Naive B cell (primary cell): Measurements from ENCODE around the gene LDLRAD3. TPM values are rescaled to one million over a fixed set of nuclear protein-coding genes. Genes with fewer than 3 reads are reported as not detected.

Experiments
- ATAC-seq, 2 donors: fragments of 150-1000 bp; cut with Tn5 transposase; 2 replicates each; pipeline ENCODE4 v1.10.0; 2021; ENCODE audit warnings: low read depth in 2 of 2, mild to moderate bottlenecking in 2 of 2, moderate library complexity in 2 of 2
- DNase-seq: peaks from one replicate; pipeline ENCODE4 v3.0.0; 2022
- H3K27ac Mint-ChIP-seq, 6 donors: one replicate each; pipeline ENCODE4 v1.8.0; 2020 to 2022; ENCODE audit warnings: mild to moderate bottlenecking in 6 of 6, mixed read lengths in 6 of 6, moderate library complexity in 5 of 6, inconsistent platforms in 2 of 6
- H3K27me3 Mint-ChIP-seq, 3 donors: one replicate each; pipeline ENCODE4 v1.8.0; 2021 to 2022; ENCODE audit warnings: mixed read lengths in 3 of 3, mild to moderate bottlenecking in 1 of 3
- H3K36me3 Mint-ChIP-seq, 2 donors: one replicate each; pipeline ENCODE4 v1.8.0; 2020 to 2022; ENCODE audit warnings: mixed read lengths in 2 of 2, inconsistent platforms in 1 of 2, mild to moderate bottlenecking in 1 of 2
- H3K4me1 Mint-ChIP-seq, 3 donors: one replicate each; pipeline ENCODE4 v1.8.0; 2020 to 2022; ENCODE audit warnings: mixed read lengths in 3 of 3, inconsistent platforms in 1 of 3, mild to moderate bottlenecking in 1 of 3, moderate library complexity in 1 of 3
- H3K4me3 Mint-ChIP-seq, 8 donors: one replicate each; pipeline ENCODE4 v1.8.0; 2020 to 2022; ENCODE audit warnings: mild to moderate bottlenecking in 8 of 8, mixed read lengths in 8 of 8, moderate library complexity in 8 of 8, inconsistent platforms in 2 of 8
- H3K9me3 Mint-ChIP-seq, 7 donors: one replicate each; pipeline ENCODE4 v1.8.0; 2020 to 2022; ENCODE audit warnings: mixed read lengths in 7 of 7, mild to moderate bottlenecking in 5 of 7, inconsistent platforms in 2 of 7, moderate library complexity in 1 of 7
- polyA plus RNA-seq, 6 donors: library from polyadenylated mRNA; unstranded; fragments of 300-500 nt; fragmentation: Illumina TruSeq; gene quantifications; one replicate each; pipeline ENCODE4 v1.2.3, GENCODE V29; 2021; ENCODE audit warnings: low read depth in 6 of 6

The LDLRAD3 gene
- polyA plus RNA-seq, 6 donors from 2014 or later, result 0.17 to 0.27 TPM; not detected in 4

DNA sequence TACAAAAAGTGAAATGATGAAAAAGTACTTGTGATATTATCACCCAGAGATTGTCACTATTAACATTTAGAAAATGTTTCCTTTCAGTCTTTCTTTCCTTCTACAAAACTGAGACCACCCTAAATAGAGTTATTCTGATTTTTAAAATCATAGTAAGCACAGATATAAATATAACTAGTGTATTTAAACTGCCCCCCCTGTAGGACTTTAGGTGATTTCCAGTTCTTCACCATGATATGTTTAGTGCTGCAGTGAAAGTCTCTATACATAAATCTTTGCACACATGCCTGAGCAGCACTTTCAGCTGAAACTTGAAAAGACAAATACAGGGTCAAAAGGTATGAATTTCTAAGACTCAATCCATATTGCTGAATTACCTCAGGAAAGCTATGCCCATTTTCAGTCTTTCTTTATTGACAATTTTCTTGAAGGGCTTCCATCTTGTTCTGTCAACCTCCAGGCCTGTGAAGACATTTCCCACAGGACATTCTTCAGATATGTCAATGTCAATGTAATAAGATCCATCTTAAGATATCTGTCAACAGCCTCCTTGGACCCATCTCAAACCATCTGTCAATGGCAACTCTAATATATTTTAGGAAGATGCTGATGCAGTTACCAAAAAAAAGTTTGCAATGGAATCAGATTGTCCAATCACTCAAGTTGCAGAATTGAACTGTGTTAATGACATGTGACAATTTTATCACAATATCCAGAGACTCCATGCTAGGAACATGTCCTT, 30.8 kb upstream of the LDLRAD3 start:
- peaks cover 0 to 3% (median 0%) of the 10 kb centered on the region in 7 donors for H3K9me3 Mint-ChIP-seq
- H3K27me3 Mint-ChIP-seq, result peaks cover 19 to 25% (median 22%) of the 10 kb centered on the region in 3 donors
- ATAC-seq (no peak), DNase-seq (no peak)
- no peak overlapping the region for H3K27ac Mint-ChIP-seq
- H3K36me3 Mint-ChIP-seq, result no peaks in the 10 kb centered on the region
- H3K4me3 Mint-ChIP-seq, result no peak overlapping the region
- H3K4me1 Mint-ChIP-seq, result no peaks in the 10 kb centered on the region

DNA sequence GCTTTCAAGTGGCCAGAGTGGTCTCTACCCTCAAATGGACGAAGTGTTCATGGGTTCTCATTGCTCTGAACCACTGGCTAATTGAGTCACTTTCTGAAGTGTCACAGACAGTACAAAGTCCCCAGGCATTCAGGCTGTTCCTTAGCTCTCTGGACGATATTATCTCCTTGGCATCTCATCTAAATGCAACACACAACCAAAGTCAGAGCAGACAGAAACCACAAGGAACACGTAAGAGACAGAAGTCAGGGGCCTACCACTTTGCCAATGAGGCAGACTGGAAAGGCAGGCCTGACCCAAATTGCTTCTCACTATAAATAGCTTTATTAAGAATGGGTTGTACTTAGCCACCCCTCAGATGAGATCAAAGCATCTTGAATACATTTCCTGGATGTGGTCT, 29.0 kb upstream of the LDLRAD3 start:
- Mint-ChIP-seq H3K4me1 (no peaks in the 10 kb centered on the region), H3K4me3 (no peak overlapping the region), H3K27me3 (peaks cover 24 to 33% (median 25%) of the 10 kb centered on the region in 3 donors), H3K27ac (no peak overlapping the region), H3K9me3 (peaks cover 0 to 3% (median 0%) of the 10 kb centered on the region in 7 donors), H3K36me3 (no peaks in the 10 kb centered on the region)
- ATAC-seq (no peak), DNase-seq (no peak)

DNA sequence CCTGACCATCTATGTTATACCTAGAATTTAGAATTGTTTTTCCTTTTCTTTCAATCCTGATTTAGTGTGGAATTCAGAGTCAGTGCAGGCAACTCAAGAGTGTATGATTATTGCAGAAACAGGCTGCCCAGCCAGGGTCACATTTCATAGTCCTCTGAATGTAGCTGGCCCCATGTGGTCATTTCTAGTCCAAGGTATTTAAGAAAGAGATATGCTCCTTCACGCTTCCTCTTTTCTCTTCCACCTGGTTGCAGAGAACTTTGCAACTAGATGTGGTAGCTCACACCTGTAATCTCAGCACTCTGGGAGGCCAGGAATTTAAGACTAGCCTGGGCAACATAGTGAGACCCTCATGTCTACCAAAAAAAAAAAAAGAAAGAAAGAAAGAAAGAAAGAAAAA, 27.6 kb upstream of the LDLRAD3 start:
- Mint-ChIP-seq H3K27ac (no peak overlapping the region), H3K4me3 (no peak overlapping the region), H3K36me3 (no peaks in the 10 kb centered on the region), H3K4me1 (no peaks in the 10 kb centered on the region), H3K9me3 (no peaks in the 10 kb centered on the region), H3K27me3 (peaks cover 19 to 33% (median 25%) of the 10 kb centered on the region in 3 donors)
- DNase-seq (no peak), ATAC-seq (no peak)

DNA sequence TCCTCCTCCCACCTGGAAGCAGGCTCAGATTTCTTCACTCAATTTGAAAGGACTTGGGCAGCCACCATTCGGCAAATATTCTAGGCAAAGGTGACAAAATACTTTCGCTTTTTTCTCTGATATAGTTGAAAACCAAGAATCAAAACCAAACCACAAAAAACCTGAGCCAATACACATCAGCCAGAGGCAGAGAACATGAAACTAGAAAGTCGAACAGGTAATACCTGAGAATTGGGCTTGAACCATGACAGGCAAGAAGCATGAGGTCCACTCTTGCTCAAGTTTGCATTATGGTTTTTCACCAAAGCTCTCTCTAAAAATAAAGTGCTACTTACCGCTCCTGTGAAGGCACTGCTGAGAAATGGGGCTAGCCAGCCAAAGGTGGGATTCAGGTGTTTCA, 26.2 kb upstream of the LDLRAD3 start:
- Mint-ChIP-seq H3K36me3 (no peaks in the 10 kb centered on the region), H3K4me1 (no peaks in the 10 kb centered on the region), H3K27me3 (peaks cover 16 to 36% (median 33%) of the 10 kb centered on the region in 3 donors), H3K9me3 (peaks cover 0 to 1% (median 0%) of the 10 kb centered on the region in 7 donors), H3K27ac (peak overlapping the region in 1 of 6 donors; percentile 19), H3K4me3 (no peak overlapping the region)
- DNase-seq (no peak), ATAC-seq (no peak)

DNA sequence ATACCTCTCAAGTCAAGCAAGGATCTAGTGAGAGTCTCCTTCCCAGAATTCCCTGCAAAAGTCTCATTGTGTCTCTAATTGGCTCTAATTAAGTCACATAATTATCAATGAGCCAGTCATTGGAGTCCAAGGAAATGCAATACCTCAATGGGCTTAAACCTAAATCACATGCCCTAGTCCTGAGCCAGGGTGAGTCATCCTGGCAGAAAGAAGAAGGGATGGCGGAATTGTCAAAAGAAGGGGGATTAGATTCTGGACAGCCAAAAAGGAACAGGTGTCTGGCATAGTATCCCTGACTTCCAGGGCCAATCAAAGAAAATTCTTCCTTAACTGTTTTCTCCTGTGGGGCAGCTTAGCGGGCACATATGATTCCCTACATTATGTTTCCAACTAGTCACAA, 25.1 kb upstream of the LDLRAD3 start:
- Mint-ChIP-seq H3K4me1 (no peaks in the 10 kb centered on the region), H3K4me3 (no peak overlapping the region), H3K36me3 (no peaks in the 10 kb centered on the region), H3K27me3 (peaks cover 17 to 36% (median 33%) of the 10 kb centered on the region in 3 donors), H3K9me3 (peaks cover 0 to 1% (median 0%) of the 10 kb centered on the region in 7 donors), H3K27ac (no peak overlapping the region)
- no peak for ATAC-seq
- no peak for DNase-seq

DNA sequence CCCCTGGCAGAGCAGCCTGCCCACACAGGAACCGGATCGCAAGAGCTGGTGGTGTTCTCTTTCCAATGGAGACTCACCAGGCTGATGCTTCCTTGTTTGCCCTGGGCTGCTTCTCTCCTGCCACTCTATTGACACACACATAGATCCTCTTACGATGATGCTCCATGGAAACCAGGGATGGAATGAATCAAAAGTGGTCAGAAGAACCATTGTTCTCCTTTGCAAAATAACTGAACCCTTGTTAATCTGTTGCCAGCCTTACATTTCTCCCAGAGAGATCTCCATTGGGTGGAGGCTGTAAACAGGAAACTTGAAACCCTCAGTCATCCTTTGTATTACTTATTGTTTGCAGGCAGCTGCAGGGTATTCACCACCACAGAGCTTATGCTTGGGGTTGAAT, 24.6 kb upstream of the LDLRAD3 start:
- no peak for DNase-seq
- ATAC-seq, result no peak
- H3K27me3 Mint-ChIP-seq, result peaks cover 12 to 36% (median 28%) of the 10 kb centered on the region in 3 donors
- no peak overlapping the region for H3K4me3 Mint-ChIP-seq
- H3K9me3 Mint-ChIP-seq, result peaks cover 0 to 1% (median 0%) of the 10 kb centered on the region in 7 donors
- H3K4me1 Mint-ChIP-seq, result no peaks in the 10 kb centered on the region
- H3K36me3 Mint-ChIP-seq, result no peaks in the 10 kb centered on the region
- no peak overlapping the region for H3K27ac Mint-ChIP-seq

DNA sequence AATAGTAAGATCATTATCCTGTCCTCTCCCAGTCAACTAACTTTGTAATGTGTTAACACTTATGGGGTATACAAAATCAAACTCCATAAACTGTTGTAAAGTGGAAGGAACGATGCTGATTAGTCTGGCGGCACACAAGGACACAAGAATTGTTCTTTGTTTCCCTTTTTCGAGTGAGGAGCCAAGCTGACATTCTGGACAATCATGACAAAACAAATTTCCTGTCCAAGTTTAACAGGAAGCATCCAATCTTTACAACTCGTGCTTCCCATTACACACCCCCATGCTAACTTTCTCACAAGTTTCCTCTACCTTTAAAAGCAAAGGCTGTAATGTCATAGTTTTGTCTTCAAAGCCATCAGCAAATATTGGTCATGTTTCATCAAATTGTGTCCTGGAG, 20.4 kb upstream of the LDLRAD3 start:
- Mint-ChIP-seq H3K36me3 (no peaks in the 10 kb centered on the region), H3K27me3 (peaks cover 11 to 17% (median 15%) of the 10 kb centered on the region in 3 donors), H3K4me1 (no peaks in the 10 kb centered on the region), H3K9me3 (peaks cover 0 to 1% (median 0%) of the 10 kb centered on the region in 7 donors), H3K27ac (no peak overlapping the region), H3K4me3 (no peak overlapping the region)
- DNase-seq (no peak), ATAC-seq (no peak)

DNA sequence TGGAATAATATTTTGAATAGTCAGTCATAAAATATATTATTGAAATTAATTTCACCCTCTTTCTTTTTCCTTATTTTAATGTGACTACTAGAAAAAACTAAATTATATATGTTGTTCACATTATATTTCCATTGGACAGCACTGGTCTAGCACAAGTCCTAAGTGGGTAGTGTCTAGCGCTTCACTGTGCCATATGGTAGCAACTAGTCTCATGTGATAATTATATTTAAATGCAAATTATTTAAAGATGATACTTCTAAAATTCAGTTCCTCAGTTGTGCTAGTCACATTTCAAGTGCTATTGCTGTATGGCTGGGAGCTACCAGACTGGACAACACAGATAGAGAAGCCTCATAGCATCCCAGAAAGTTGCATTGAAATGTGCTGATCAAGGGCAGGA, 19.1 kb upstream of the LDLRAD3 start:
- H3K9me3 Mint-ChIP-seq, result peaks cover 0 to 6% (median 0%) of the 10 kb centered on the region in 7 donors
- DNase-seq (no peak), ATAC-seq (no peak)
- no peaks in the 10 kb centered on the region for H3K36me3 Mint-ChIP-seq
- H3K4me3 Mint-ChIP-seq, result no peak overlapping the region
- H3K27me3 Mint-ChIP-seq, result peaks cover 9 to 15% (median 11%) of the 10 kb centered on the region in 3 donors
- no peak overlapping the region for H3K27ac Mint-ChIP-seq
- H3K4me1 Mint-ChIP-seq, result no peaks in the 10 kb centered on the region

DNA sequence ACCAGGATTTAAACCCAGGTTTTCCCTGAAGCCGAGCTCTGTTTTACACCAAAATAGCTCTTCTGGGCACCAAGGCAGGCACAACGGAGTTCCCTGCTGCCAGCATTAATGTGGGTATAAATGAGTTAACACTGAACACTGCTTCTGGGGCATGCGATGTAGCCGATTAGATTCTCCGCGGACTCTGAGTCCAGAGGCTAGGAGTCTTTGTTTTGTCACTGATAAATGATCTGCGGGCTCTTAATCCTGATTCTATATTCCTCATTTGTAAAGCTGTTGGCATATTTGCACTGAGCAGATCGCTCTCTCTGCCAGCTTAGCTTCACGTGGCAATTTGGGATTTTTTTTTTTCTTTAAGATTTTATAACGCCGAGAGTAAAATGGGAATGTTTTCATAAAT, 16.8 kb upstream of the LDLRAD3 start:
- Mint-ChIP-seq H3K4me1 (no peaks in the 10 kb centered on the region), H3K4me3 (no peak overlapping the region), H3K27me3 (peaks cover 7 to 21% (median 9%) of the 10 kb centered on the region in 3 donors), H3K9me3 (peaks cover 0 to 6% (median 0%) of the 10 kb centered on the region in 7 donors), H3K27ac (peak overlapping the region in 1 of 6 donors; percentile 44), H3K36me3 (no peaks in the 10 kb centered on the region)
- ATAC-seq, result no peak
- no peak for DNase-seq

DNA sequence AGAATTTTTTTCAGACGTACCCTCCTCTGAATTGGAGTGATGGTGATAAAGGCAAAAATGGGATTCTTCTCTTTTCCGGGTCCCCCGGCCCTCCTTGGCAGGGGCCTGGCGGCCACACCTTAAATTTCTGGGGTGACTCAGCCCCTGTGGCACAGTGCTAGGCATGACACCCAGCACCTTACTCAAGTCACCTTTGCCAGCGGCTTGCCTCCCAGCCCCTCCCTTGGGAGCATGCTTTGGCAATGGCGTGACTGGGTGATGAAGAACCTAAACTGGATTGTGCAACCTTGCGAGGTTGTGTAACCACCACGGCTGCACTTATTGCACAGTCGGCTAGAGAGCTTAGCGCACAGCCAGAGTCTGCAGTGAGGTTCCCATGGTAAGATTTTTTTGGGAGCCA, 16.2 kb upstream of the LDLRAD3 start:
- ATAC-seq (no peak), DNase-seq (no peak)
- H3K9me3 Mint-ChIP-seq, result peaks cover 0 to 6% (median 0%) of the 10 kb centered on the region in 7 donors
- H3K36me3 Mint-ChIP-seq, result no peaks in the 10 kb centered on the region
- no peak overlapping the region for H3K4me3 Mint-ChIP-seq
- no peak overlapping the region for H3K27ac Mint-ChIP-seq
- H3K27me3 Mint-ChIP-seq, result peaks cover 8 to 23% (median 9%) of the 10 kb centered on the region in 3 donors
- H3K4me1 Mint-ChIP-seq, result no peaks in the 10 kb centered on the region

DNA sequence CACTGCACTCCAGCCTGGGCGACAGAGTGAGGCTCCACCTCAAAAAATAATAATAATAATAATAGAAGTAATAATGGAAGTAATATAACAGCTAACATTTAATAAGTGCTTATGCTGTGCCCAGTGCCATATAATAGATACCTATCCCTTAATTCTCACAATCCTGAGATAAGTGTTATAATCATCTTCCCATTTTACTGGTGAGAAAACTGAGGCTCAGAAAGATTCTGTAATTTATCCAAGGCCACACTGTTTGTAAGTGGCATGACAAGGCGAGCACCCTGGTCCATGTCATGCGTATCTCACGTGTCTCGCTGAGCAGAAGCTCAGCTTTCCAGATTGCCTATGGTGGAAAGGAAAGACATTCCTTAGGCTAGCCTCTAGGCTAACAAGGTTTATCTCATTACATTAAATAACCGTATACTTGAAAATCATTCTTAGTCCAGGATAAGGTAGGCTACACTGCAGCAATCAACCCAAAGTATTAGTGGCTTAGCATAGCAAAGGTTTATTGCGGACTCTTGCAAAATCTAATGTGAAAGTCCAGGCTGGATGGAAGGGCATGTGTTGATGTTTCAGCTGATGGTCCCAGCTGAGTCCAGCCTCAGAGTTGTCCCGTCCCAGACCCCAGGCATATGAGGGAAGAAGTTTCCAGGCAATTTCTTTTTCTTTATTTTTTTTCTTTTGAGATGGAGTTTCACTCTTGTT, 15.0 kb upstream of the LDLRAD3 start:
- ATAC-seq (no peak), DNase-seq (no peak)
- peaks cover 5 to 29% (median 14%) of the 10 kb centered on the region in 3 donors for H3K27me3 Mint-ChIP-seq
- H3K4me3 Mint-ChIP-seq, result no peak overlapping the region
- no peak overlapping the region for H3K27ac Mint-ChIP-seq
- no peaks in the 10 kb centered on the region for H3K36me3 Mint-ChIP-seq
- peaks cover 0 to 6% (median 0%) of the 10 kb centered on the region in 7 donors for H3K9me3 Mint-ChIP-seq
- no peaks in the 10 kb centered on the region for H3K4me1 Mint-ChIP-seq

DNA sequence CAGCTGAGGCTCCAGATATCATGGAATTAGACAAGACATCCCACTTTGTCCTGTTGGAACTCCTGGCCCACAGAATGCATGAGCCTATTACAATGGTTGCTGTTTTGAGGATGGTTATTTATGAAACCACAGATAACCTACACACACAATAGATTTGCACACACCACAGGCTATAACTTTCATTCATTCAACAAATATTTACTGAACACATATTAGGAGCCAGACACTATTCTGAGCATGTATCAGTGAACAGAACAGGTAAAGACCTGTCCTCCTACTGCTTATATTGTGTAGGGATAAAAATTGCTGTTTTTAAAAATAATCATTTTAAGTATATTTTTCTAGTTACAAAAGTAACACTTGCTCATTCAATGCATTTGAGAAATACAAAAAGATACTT, 13.4 kb upstream of the LDLRAD3 start:
- DNase-seq (no peak), ATAC-seq (no peak)
- H3K9me3 Mint-ChIP-seq, result peaks cover 0 to 6% (median 0%) of the 10 kb centered on the region in 7 donors
- H3K4me1 Mint-ChIP-seq, result no peaks in the 10 kb centered on the region
- no peak overlapping the region for H3K4me3 Mint-ChIP-seq
- peaks cover 20 to 41% (median 23%) of the 10 kb centered on the region in 3 donors for H3K27me3 Mint-ChIP-seq
- no peaks in the 10 kb centered on the region for H3K36me3 Mint-ChIP-seq
- no peak overlapping the region for H3K27ac Mint-ChIP-seq

DNA sequence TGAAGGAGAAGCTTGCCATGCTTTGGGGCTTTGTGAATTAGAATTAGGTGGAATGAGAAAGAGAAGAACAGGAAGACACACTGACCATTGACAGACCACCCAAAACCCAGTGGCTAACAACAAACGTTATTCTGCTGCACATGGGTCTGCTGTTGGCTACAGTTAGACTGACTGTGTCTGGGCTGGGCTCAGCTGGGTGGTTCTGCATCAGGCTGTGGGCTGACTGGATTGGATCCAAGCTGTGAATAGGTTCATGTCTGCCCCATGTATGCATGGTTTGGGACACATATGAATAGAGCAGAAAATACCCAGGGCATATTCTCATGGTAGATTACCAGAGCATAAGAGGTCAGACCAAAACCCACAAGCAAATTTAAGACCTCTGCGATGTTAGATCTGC, 11.7 kb upstream of the LDLRAD3 start:
- H3K4me1 Mint-ChIP-seq, result no peaks in the 10 kb centered on the region
- H3K27me3 Mint-ChIP-seq, result peaks cover 26 to 46% (median 31%) of the 10 kb centered on the region in 3 donors
- peaks cover 0 to 6% (median 0%) of the 10 kb centered on the region in 7 donors for H3K9me3 Mint-ChIP-seq
- H3K36me3 Mint-ChIP-seq, result no peaks in the 10 kb centered on the region
- DNase-seq, result no peak
- no peak overlapping the region for H3K4me3 Mint-ChIP-seq
- no peak overlapping the region for H3K27ac Mint-ChIP-seq
- no peak for ATAC-seq
